BE2C (cell line): Measurements from ENCODE around the gene VWA3B.

Experiments used
- DNase-seq: peaks from one replicate; pipeline ENCODE4 v3.0.0-alpha.2; 2020
- H3K27me3 ChIP-seq: fragments of 250-450 bp; sonication (Bioruptor Pico); 2 replicates; pipeline ENCODE4 v1.5.1; 2020; ENCODE audit warnings: mild to moderate bottlenecking
- H3K36me3 ChIP-seq: fragments of 250-450 bp; sonication (Bioruptor Pico); 2 replicates; pipeline ENCODE4 v1.5.1; 2020; ENCODE audit warnings: mild to moderate bottlenecking
- H3K4me1 ChIP-seq: fragments of 250-450 bp; sonication (Bioruptor Pico); 2 replicates; pipeline ENCODE4 v1.5.1; 2020
- H3K4me3 ChIP-seq: 2 replicates; pipeline ENCODE4 v1.5.1; 2011; ENCODE audit warnings: low read depth, low read length
- H3K9me3 ChIP-seq: fragments of 250-450 bp; sonication (Bioruptor Pico); 2 replicates; pipeline ENCODE4 v1.5.1; 2020
- CTCF ChIP-seq: IDR thresholded peaks from 2 replicates; pipeline ENCODE4 v1.5.1; 2012; ENCODE audit warnings: mild to moderate bottlenecking, low read depth, low read length

The VWA3B gene

GRCh38 chr2:98333922-98334321 is 247.0 kb downstream of the VWA3B start:
- DNase-seq, result no peak
- H3K27me3 ChIP-seq, result no peaks in the 10 kb centered on the region
- H3K4me1 ChIP-seq, result no peaks in the 10 kb centered on the region
- H3K36me3 ChIP-seq, result no peaks in the 10 kb centered on the region
- H3K9me3 ChIP-seq, result no peaks in the 10 kb centered on the region
- no peak overlapping the region for H3K4me3 ChIP-seq
- TF ChIP-seq CTCF, result no peak

- no peak for DNase-seq
- no peaks in the 10 kb centered on the region for H3K9me3 ChIP-seq
Measured at GRCh38 chr2:98334439-98335078, 247.6 kb downstream of the VWA3B start.

GRCh38 chr2:98335271-98335670 is 248.3 kb downstream of the VWA3B start:
- DNase-seq, result no peak
- no peaks in the 10 kb centered on the region for H3K9me3 ChIP-seq
- H3K36me3 ChIP-seq, result no peaks in the 10 kb centered on the region
- no peaks in the 10 kb centered on the region for H3K27me3 ChIP-seq
- no peak for TF ChIP-seq CTCF
- no peak overlapping the region for H3K4me3 ChIP-seq
- no peaks in the 10 kb centered on the region for H3K4me1 ChIP-seq

More at GRCh38 chr2:98334439-98335078, 247.6 kb downstream of the VWA3B start:
- H3K27me3 ChIP-seq, result no peaks in the 10 kb centered on the region
- no peak for TF ChIP-seq CTCF
- no peaks in the 10 kb centered on the region for H3K4me1 ChIP-seq
- H3K4me3 ChIP-seq, result no peak overlapping the region
- H3K36me3 ChIP-seq, result no peaks in the 10 kb centered on the region

GRCh38 chr2:98341241-98341640 is 254.3 kb downstream of the VWA3B start:
- Histone ChIP-seq H3K4me3 (no peak overlapping the region), H3K4me1 (no peaks in the 10 kb centered on the region), H3K36me3 (no peaks in the 10 kb centered on the region), H3K27me3 (peaks cover 11% of the 10 kb centered on the region), H3K9me3 (no peaks in the 10 kb centered on the region)
- no peak for TF ChIP-seq CTCF
- no peak for DNase-seq

GRCh38 chr2:98343285-98343684 is 256.3 kb downstream of the VWA3B start:
- H3K27me3 ChIP-seq, result peaks cover 31% of the 10 kb centered on the region
- no peak for TF ChIP-seq CTCF
- H3K36me3 ChIP-seq, result no peaks in the 10 kb centered on the region
- no peak for DNase-seq
- no peaks in the 10 kb centered on the region for H3K9me3 ChIP-seq
- no peaks in the 10 kb centered on the region for H3K4me1 ChIP-seq
- H3K4me3 ChIP-seq, result no peak overlapping the region

- H3K36me3 ChIP-seq, result no peaks in the 10 kb centered on the region
- H3K27me3 ChIP-seq, result peaks cover 33% of the 10 kb centered on the region
- DNase-seq, result no peak
- no peaks in the 10 kb centered on the region for H3K9me3 ChIP-seq
- no peak for TF ChIP-seq CTCF
- no peak within 1 kb of the TSS for H3K4me3 ChIP-seq
- H3K4me1 ChIP-seq, result no peaks in the 10 kb centered on the region
Measured at GRCh38 chr2:98346311-98347236, 259.6 kb downstream of the VWA3B start, which contains the start of gene CNGA3. Gene CNGA3, plus strand, starts transcription at chr2:98346456. Its CDS starts 23,520 bp downstream, at chr2:98369976.
